Heart left ventricle (tissue), 13 donors: ENCODE data around the gene KIAA1671.
A peak's percentile ranks its signal among the peaks of the same experiment; 100 is the strongest.

Experiments used
- CTCF ChIP-seq, 12 donors: fragments of 200-600 bp; sonication (generic) in 4 of 12; IDR thresholded peaks; one replicate each; pipeline versions ENCODE4 v1.5.0 to v1.8.0; 2018 to 2022; ENCODE audit warnings: antibody characterized with exemption in 12 of 12, mild to moderate bottlenecking in 5 of 12
- POLR2A ChIP-seq, 2 donors: fragments of 450-650 bp; IDR thresholded peaks; one replicate each; pipeline ENCODE4 v1.6.1; 2017; ENCODE audit warnings: antibody characterized with exemption in 2 of 2, mild to moderate bottlenecking in 2 of 2, moderate library complexity in 2 of 2
- donor health status: ischemic (EF 13 %, LVEDD 7.1; RV severe dilation, severe dysfunction).
- donor health status: DM: no; HTN: yes; CAD: no.
- donor health status: DM: no; HTN: no; CAD: no.
- donor health status: ischemic (EF 25% LVEDD 6.9; RV normal size, moderate dysfunction).
- donor health status: ischemic (EF 25% LVEDD 5.7; RV mildly dilated, moderate dysfunction).
- donor health status: ischemic (EF 35%, LVEDD 5.7; RV mildly dilated, moderate dysfunction).
- donor health status: nonischemic (EF 11% LVEDD 7.7; RV severe dilation, severe dysfunction).
- donor health status: DM: yes; HTN: yes; CAD: no.
- donor health status: PGD.
- donor health status: ischemic (EF 29% LVEDD 5.4; RV normal size, mild dysfunction).
- donor health status: nonischemic (EF 23%, LVEDD 6.1; RV moderate dilation, normal function).

GRCh38 chr22:25081409-25081824 is 128.9 kb downstream of the KIAA1671 start:
- TF ChIP-seq CTCF (IDR thresholded peaks at IDR 0.05) (peak; percentile 29 to 62 (median 52)), POLR2A (IDR thresholded peaks at IDR 0.05) (no peak)
